ENCODE results near the gene ROBO4. TPM values are rescaled to one million over a fixed set of nuclear protein-coding genes. Genes with fewer than 3 reads are reported as not detected.

The ROBO4 gene
- total RNA-seq, 4 donors from 2014 or later = 3.7 to 20.6 (median 5.4) TPM

DNA sequence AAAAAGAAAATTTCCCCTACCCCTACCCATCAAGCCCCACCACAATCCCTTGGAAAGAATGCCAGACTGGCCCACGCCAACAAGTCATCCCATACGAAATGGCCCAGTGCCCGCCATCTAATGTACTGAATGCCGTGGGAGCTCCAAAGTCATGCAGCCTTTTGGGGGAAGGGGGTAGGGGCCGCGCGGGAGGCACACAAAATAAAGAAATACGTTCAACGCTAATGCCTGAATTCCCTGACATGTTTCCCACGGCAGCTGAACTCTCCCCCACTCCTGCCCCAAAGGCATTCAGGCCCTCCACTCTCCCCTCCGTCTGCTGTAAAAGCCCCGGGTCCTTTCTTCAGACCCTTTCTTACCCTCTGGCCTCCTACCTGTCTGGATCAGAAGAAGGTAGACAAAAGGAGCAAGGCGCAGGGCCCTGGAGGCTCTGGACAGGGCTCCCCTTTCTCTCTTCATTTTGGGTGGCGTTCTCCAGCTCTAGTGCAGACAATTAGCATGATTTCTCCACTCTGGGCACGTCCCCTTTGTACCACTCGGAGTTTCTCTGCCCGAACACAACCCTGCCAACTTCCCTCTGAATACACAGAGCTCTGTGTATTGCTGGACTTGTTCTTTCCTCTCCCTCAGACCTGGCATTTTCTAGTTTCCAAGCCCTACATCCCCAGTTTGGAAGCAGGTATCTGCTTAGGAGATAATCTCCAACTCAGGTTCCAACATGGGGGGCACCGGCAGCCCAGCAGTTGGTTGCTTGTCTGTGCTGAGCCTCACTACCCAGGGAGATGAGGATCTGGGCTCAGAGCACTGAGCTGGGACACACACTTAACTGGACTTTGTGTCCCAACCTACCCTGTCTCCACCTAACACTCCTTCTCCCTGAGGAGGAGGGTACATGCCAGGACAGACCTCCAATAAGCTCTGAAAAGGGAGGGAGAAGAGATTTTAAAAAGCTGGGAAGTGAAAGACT lies 38.2 kb upstream of the ROBO4 start, which contains the start of gene HEPACAM:
HEPACAM (minus strand) TSS at position 500 of the 967 bp plus-strand sequence; CDS start at position 459, 41 bp downstream.
- TF ChIP-seq POLR2A (IDR thresholded peaks at IDR 0.05) = no peak
- TF ChIP-seq, protein P1, sequence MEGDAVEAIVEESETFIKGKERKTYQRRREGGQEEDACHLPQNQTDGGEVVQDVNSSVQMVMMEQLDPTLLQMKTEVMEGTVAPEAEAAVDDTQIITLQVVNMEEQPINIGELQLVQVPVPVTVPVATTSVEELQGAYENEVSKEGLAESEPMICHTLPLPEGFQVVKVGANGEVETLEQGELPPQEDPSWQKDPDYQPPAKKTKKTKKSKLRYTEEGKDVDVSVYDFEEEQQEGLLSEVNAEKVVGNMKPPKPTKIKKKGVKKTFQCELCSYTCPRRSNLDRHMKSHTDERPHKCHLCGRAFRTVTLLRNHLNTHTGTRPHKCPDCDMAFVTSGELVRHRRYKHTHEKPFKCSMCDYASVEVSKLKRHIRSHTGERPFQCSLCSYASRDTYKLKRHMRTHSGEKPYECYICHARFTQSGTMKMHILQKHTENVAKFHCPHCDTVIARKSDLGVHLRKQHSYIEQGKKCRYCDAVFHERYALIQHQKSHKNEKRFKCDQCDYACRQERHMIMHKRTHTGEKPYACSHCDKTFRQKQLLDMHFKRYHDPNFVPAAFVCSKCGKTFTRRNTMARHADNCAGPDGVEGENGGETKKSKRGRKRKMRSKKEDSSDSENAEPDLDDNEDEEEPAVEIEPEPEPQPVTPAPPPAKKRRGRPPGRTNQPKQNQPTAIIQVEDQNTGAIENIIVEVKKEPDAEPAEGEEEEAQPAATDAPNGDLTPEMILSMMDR (IDR thresholded peaks at IDR 0.05) = no peak
- Histone ChIP-seq H3K27ac (no peak within 1 kb of the TSS), H3K27me3 (no peaks in the 10 kb centered on the region), H3K4me3 (no peak within 1 kb of the TSS), H3K36me3 (no peaks in the 10 kb centered on the region), H3K4me1 (no peaks in the 10 kb centered on the region), H3K9me3 (no peaks in the 10 kb centered on the region)
- no peak for DNase-seq

DNA sequence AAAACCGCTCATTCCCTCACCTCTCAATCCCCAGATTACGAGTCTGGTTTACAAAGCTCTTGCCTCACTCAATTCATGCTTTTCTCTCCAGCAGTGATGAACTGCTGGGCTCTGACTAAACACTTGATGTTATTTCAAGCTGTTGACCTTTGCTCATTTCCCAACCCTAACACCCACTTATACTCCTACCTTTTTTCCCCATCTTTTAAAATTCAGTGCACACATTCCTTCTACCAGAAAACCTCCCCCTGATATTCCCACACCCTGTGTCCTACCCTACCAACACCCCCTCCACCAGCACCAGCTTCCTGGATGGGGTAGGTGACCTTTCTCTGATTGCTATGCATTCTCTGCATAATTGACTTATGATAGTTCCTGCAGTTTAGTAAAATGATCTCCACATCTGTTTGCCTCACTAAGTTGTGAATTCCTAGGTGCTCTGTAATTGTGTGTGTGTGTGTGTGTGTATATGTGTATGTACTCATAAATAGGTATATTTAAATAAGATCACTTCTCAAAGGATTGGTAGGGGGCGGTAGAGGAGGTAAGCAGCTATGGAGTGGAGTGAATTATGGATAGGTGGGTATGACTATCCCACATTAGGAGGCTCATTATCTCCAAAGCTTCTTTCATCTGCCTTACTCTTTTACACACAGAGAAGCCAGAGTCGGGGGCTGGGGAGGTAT lies 37.3 kb upstream of the ROBO4 start:
- no peak for DNase-seq
- Histone ChIP-seq H3K27me3 (no peaks in the 10 kb centered on the region), H3K4me3 (no peak overlapping the region), H3K4me1 (no peaks in the 10 kb centered on the region), H3K27ac (no peak overlapping the region), H3K9me3 (no peaks in the 10 kb centered on the region), H3K36me3 (no peaks in the 10 kb centered on the region)
- TF ChIP-seq, protein P1 (IDR thresholded peaks at IDR 0.05) = no peak
- TF ChIP-seq POLR2A (IDR thresholded peaks at IDR 0.05) = no peak

DNA sequence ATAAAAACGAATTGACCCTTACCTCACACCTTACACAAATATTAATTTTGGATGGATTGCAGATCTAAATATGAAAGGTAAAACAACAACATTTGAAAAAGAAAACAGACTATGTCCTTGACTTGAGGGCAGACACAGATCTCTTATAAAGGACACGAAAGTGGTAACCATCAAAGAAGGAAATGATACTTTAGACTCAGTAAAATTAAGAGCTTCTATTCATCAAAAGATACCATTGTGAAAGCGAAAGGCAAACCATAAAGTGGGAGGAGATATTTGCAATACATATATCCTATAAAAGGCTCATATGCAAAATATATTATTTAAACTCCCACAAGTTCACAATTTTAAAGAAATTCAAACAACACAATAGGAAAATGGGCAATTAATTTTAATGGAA lies 33.1 kb upstream of the ROBO4 start:
- no peak for TF ChIP-seq POLR2A (IDR thresholded peaks at IDR 0.05)
- TF ChIP-seq, protein P1 (IDR thresholded peaks at IDR 0.05) = no peak
- Histone ChIP-seq H3K4me1 (no peaks in the 10 kb centered on the region), H3K9me3 (no peaks in the 10 kb centered on the region), H3K27me3 (no peaks in the 10 kb centered on the region), H3K27ac (no peak overlapping the region), H3K4me3 (no peak overlapping the region), H3K36me3 (no peaks in the 10 kb centered on the region)
- no peak for DNase-seq

DNA sequence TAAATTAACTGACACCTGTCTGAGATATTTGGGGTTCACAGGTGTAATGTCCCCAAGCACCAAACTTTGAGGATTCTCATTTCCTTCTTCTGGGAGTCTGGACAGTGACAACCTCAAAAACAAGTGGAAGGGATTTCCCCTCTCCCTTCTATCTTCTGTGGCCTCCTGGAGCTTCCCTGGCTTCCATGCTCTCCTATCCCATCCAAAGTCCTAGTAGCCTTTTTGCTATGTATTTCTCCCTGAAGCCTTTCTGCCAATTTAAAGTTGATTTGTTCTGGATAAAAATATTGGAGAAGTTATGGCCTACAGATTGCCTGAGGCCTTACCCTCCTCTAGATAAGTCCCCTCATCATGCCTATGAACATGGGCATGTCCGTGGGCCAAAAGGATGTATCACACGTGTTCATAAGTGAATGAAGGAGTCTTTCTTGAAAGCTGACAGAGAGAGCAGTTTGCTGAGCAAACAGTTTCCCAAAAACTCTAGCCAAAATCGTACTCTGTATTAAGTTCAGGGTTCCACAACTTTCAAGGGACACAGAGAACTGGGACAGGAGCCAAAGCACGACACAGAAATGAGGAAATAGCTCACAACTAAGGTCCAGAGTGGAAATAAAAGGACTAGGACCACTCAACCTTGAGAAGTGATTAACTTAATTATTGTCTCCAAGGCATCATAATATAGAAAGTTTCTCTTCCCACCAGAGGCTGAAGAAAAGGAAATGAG lies 31.4 kb upstream of the ROBO4 start:
- Histone ChIP-seq H3K27ac (no peak overlapping the region), H3K27me3 (no peaks in the 10 kb centered on the region), H3K4me3 (no peak overlapping the region), H3K36me3 (no peaks in the 10 kb centered on the region), H3K4me1 (no peaks in the 10 kb centered on the region), H3K9me3 (no peaks in the 10 kb centered on the region)
- no peak for DNase-seq
- no peak for TF ChIP-seq POLR2A (IDR thresholded peaks at IDR 0.05)
- TF ChIP-seq, protein P1 (IDR thresholded peaks at IDR 0.05) = no peak

DNA sequence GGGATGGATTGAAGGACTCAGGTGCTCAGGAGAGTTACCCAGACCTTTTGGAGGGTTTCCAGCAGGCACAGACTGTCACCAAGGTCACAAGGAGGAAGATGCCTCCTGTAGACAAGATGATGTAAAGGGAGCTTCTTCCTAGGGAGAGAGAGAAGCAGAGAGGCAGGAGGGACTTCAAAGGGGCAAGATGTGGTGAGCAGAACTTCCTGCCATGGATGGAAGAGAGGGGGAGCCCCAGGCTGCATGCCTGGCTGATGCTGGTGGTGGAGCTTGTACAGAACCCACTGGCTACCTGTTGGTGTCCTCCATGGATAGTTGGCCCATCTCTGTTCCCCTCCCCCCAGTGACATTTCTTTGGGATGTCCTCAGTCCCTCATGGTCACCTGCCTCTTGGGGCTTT lies 25.6 kb upstream of the ROBO4 start:
- H3K4me1 ChIP-seq = peaks cover 0 to 9% (median 3%) of the 10 kb centered on the region in 4 donors

More for the DNA sequence above, 25.6 kb upstream of the ROBO4 start:
- Histone ChIP-seq H3K36me3 (no peaks in the 10 kb centered on the region), H3K27ac (no peak overlapping the region), H3K4me3 (no peak overlapping the region), H3K9me3 (no peaks in the 10 kb centered on the region), H3K27me3 (no peaks in the 10 kb centered on the region)
- no peak for DNase-seq
- TF ChIP-seq, protein P1 (IDR thresholded peaks at IDR 0.05) = no peak
- no peak for TF ChIP-seq POLR2A (IDR thresholded peaks at IDR 0.05)

All from Peyer's patch (tissue), 4 donors.